SK-N-SH (cell line): ENCODE measurements around the gene LCP2. TPM values are rescaled to one million over a fixed set of nuclear protein-coding genes. Genes with fewer than 3 reads are reported as not detected.
"Not testable (repeated sequence)": the region's sequence is repeated elsewhere in the genome, so short reads cannot be mapped to it uniquely, and the experiment has no call there.

Experiments
- CTCF ChIA-PET: fragments of 300-600, 350-600 bp; formaldehyde crosslinking; extraction: SDS; loops from one replicate; lab custom pipeline; 2021; lab: Yijun Ruan, JAX
- POLR2A ChIA-PET: fragments of 350-600 bp; sonication (Branson Sonifier 250); formaldehyde crosslinking; extraction: SDS; loops from one replicate; lab custom pipeline; 2020; ENCODE audit warnings: antibody characterized with exemption, inconsistent platforms; lab: Yijun Ruan, JAX
- DNase-seq: peaks from one replicate; pipeline ENCODE4 v3.0.0; 2012
- H2AFZ ChIP-seq: fragments of 200-600 bp; sonication (generic); 2 replicates; pipeline ENCODE4 v1.8.1; 2016; ENCODE audit warnings: antibody characterized with exemption, mild to moderate bottlenecking, low read depth
- H3F3A ChIP-seq: fragments of 200-600 bp; sonication (generic); replicated peaks from 2 replicates; pipeline ENCODE3; 2016; ENCODE audit warnings: antibody characterized with exemption, mild to moderate bottlenecking; ENCODE audit not compliant: insufficient read depth
- H3K27ac ChIP-seq, 2 experiments: fragments of 200-500 bp in 1 of 2; fragments of 200-600 bp in 1 of 2; sonication (Bioruptor generic) in 1 of 2; sonication (generic), shearing (Covaris generic) in 1 of 2; 2 replicates each; pipeline versions ENCODE4 v1.5.1 to v1.6.1; 2014 to 2016; ENCODE audit warnings: low read depth in 2 of 2, inconsistent platforms in 1 of 2, low read length in 1 of 2, mild to moderate bottlenecking in 1 of 2, mixed read lengths in 1 of 2
- H3K27me3 ChIP-seq: fragments of 200-600 bp; sonication (generic), shearing (Covaris generic); 2 replicates; pipeline ENCODE4 v1.6.1; 2016; ENCODE audit warnings: mixed run types; ENCODE audit not compliant: insufficient read depth
- H3K36me3 ChIP-seq, 2 experiments: fragments of 200-500 bp in 1 of 2; fragments of 200-600 bp in 1 of 2; sonication (Bioruptor generic) in 1 of 2; sonication (generic) in 1 of 2; replicated peaks in 1 of 2; 2 replicates each; pipeline versions ENCODE3 to v1.5.1; 2014 to 2016; ENCODE audit warnings: low read length in 1 of 2, mild to moderate bottlenecking in 1 of 2; ENCODE audit not compliant: insufficient read depth in 2 of 2, control insufficient read depth in 1 of 2
- H3K4me1 ChIP-seq, 2 experiments: fragments of 200-500 bp in 1 of 2; fragments of 200-600 bp in 1 of 2; sonication (Bioruptor generic) in 1 of 2; sonication (generic), shearing (Covaris generic) in 1 of 2; 2 replicates each; pipeline versions ENCODE4 v1.5.1 to v1.6.1; 2014 to 2016; ENCODE audit warnings: low read depth in 1 of 2, low read length in 1 of 2, mixed run types in 1 of 2; ENCODE audit not compliant: insufficient read depth in 2 of 2, control insufficient read depth in 1 of 2
- H3K4me2 ChIP-seq: fragments of 200-600 bp; sonication (generic), shearing (Covaris generic); 2 replicates; pipeline ENCODE4 v1.6.1; 2017; ENCODE audit warnings: mixed run types
- H3K4me3 ChIP-seq, 2 experiments: fragments of 200-500 bp in 1 of 2; fragments of 200-600 bp in 1 of 2; sonication (Bioruptor generic) in 1 of 2; sonication (generic), shearing (Covaris generic) in 1 of 2; 2 replicates each; pipeline versions ENCODE4 v1.5.1 to v1.8.1; 2014 to 2016; ENCODE audit warnings: low read depth in 2 of 2, inconsistent platforms in 1 of 2, low read length in 1 of 2, mild to moderate bottlenecking in 1 of 2, mixed read lengths in 1 of 2, moderate library complexity in 1 of 2
- H3K79me2 ChIP-seq: fragments of 200-600 bp; sonication (generic); 2 replicates; pipeline ENCODE4 v1.8.1; 2017; ENCODE audit warnings: mild to moderate bottlenecking; ENCODE audit not compliant: insufficient read depth
- H3K9ac ChIP-seq: fragments of 200-600 bp; sonication (generic); 2 replicates; pipeline ENCODE4 v1.6.1; 2017; ENCODE audit warnings: mixed run types
- H3K9me2 ChIP-seq: fragments of 200-600 bp; sonication (generic); 2 replicates; pipeline ENCODE4 v1.6.1; 2017; ENCODE audit warnings: mixed run types
- H3K9me3 ChIP-seq: fragments of 200-600 bp; sonication (generic); 2 replicates; pipeline ENCODE4 v1.6.1; 2017; ENCODE audit warnings: mixed run types, mild to moderate bottlenecking, moderate library complexity
- H4K20me1 ChIP-seq: fragments of 200-600 bp; sonication (generic); 2 replicates; pipeline ENCODE4 v1.6.1; 2017; ENCODE audit warnings: mild to moderate bottlenecking, mixed run types; ENCODE audit not compliant: insufficient read depth
- ELF1 ChIP-seq: IDR thresholded peaks from 2 replicates; pipeline ENCODE4 v1.4.0; 2012
- EZH2phosphoT487 ChIP-seq: fragments of 200-600 bp; sonication (generic); IDR thresholded peaks from 2 replicates; pipeline ENCODE4 v1.6.1; 2017; ENCODE audit warnings: low read depth, mixed run types, mild to moderate bottlenecking, antibody characterized with exemption, moderate library complexity, borderline replicate concordance
- GABPA ChIP-seq: IDR thresholded peaks from 2 replicates; pipeline ENCODE4 v1.4.0; 2012; ENCODE audit warnings: low read depth, mild to moderate bottlenecking
- MXI1 ChIP-seq: IDR thresholded peaks from 2 replicates; pipeline ENCODE4 v1.6.1; 2012; ENCODE audit warnings: mild to moderate bottlenecking, low read depth, low read length, improper control_type of control experiment
- PBX3 ChIP-seq: IDR thresholded peaks from 2 replicates; pipeline ENCODE4; 2012
- REST ChIP-seq: IDR thresholded peaks from 2 replicates; pipeline ENCODE4 v1.6.1; 2012; ENCODE audit warnings: mild to moderate bottlenecking, low read depth, low read length, moderate library complexity
- RXRA ChIP-seq: IDR thresholded peaks from 2 replicates; pipeline ENCODE4 v1.4.0; 2012; ENCODE audit warnings: low read depth, mild to moderate bottlenecking, borderline replicate concordance
- SIN3A ChIP-seq: IDR thresholded peaks from 2 replicates; pipeline ENCODE4 v1.6.1; 2012; ENCODE audit warnings: low read depth, mild to moderate bottlenecking, low read length, moderate library complexity, borderline replicate concordance
- TCF12 ChIP-seq: IDR thresholded peaks from 2 replicates; pipeline ENCODE4 v1.4.0; 2012
- TEAD4 ChIP-seq: IDR thresholded peaks from 2 replicates; pipeline ENCODE4 v1.4.0; 2012; ENCODE audit warnings: mild to moderate bottlenecking, borderline replicate concordance; ENCODE audit not compliant: insufficient read depth
- WGBS: methylation state at CpG from one replicate; pipeline ENCODE4 v1.1.6; 2017; ENCODE audit warnings: low lambda C conversion rate; 5-methylcytosine and 5-hydroxymethylcytosine counted together
- polyA plus RNA-seq, 3 experiments: library from polyadenylated mRNA; depleted of rRNA; stranded (reverse); fragments of >200 nt; gene quantifications; 2 replicates each; pipeline ENCODE4 v1.2.3, GENCODE V29; 2012

The LCP2 gene
- polyA plus RNA-seq, 1 of the 3 experiments (the other 2 are of a cell fraction): not detected

GRCh38 chr5:170250810-170251317 lies 46.7 kb downstream of the LCP2 start:
- H3K4me1 ChIP-seq: peaks cover 0 to 10% of the 10 kb centered on the region in 2 experiments; a peak in 2 of 4 replicates
- no peak overlapping the region for H3K27ac ChIP-seq
- no peaks in the 10 kb centered on the region for H3K9me3 ChIP-seq
- ChIA-PET POLR2A (no interaction called here), CTCF (interaction anchor here (2.3 to 2.8 kb wide), 2 partner anchors 17 to 171 kb away, joined by 12 to 16 read pairs; no protein-coding TSS in a partner anchor)
- H3F3A ChIP-seq: no peaks in the 10 kb centered on the region
- H3K9me2 ChIP-seq: no peaks in the 10 kb centered on the region
- no peaks in the 10 kb centered on the region for H3K79me2 ChIP-seq
- H3K36me3 ChIP-seq: no peaks in the 10 kb centered on the region
- H3K4me2 ChIP-seq: no peak overlapping the region
- no peaks in the 10 kb centered on the region for H4K20me1 ChIP-seq
- DNase-seq: no peak
- WGBS: 6% methylated on average over 3 of the region's 3 CpGs
- no peak for TF ChIP-seq MXI1
- no peak for TF ChIP-seq PBX3
- no peak for TF ChIP-seq REST
- peaks cover 10% of the 10 kb centered on the region; the same call in 1 of the 2 replicates for H3K27me3 ChIP-seq
- H3K9ac ChIP-seq: no peak overlapping the region
- no peak overlapping the region for H2AFZ ChIP-seq
- H3K4me3 ChIP-seq: no peak overlapping the region

GRCh38 chr5:170249355-170249754 lies 48.2 kb downstream of the LCP2 start:
- 51% methylated on average over 4 of the region's 4 CpGs for WGBS
- peaks cover 5% of the 10 kb centered on the region; the same call in 1 of the 2 replicates for H3K27me3 ChIP-seq
- H3K4me1 ChIP-seq: peaks cover 0 to 10% of the 10 kb centered on the region in 2 experiments; a peak in 2 of 4 replicates
- no peaks in the 10 kb centered on the region for H4K20me1 ChIP-seq
- no peaks in the 10 kb centered on the region for H3K36me3 ChIP-seq
- H2AFZ ChIP-seq: no peak overlapping the region
- no peak overlapping the region for H3K4me3 ChIP-seq
- ChIA-PET POLR2A (no interaction called here), CTCF (interaction anchor here (1.0 kb wide), 1 partner anchor 24 kb away, joined by 3 read pairs; no protein-coding TSS in a partner anchor)
- H3K9me3 ChIP-seq: no peaks in the 10 kb centered on the region
- no peak for DNase-seq
- no peaks in the 10 kb centered on the region for H3F3A ChIP-seq
- H3K9me2 ChIP-seq: no peaks in the 10 kb centered on the region
- no peaks in the 10 kb centered on the region for H3K79me2 ChIP-seq
- no peak overlapping the region for H3K9ac ChIP-seq
- no peak overlapping the region for H3K4me2 ChIP-seq
- TF ChIP-seq TEAD4: no peak
- no peak for TF ChIP-seq TCF12
- no peak for TF ChIP-seq EZH2phosphoT487
- no peak for TF ChIP-seq RXRA
- TF ChIP-seq ELF1: no peak
- no peak for TF ChIP-seq GABPA
- TF ChIP-seq SIN3A: no peak
- H3K27ac ChIP-seq: no peak overlapping the region

GRCh38 chr5:170248931-170249227 lies 48.7 kb downstream of the LCP2 start:
- H3K79me2 ChIP-seq, H3K27ac ChIP-seq, H3K9me3 ChIP-seq, H4K20me1 ChIP-seq, H3K4me3 ChIP-seq, H2AFZ ChIP-seq, CTCF ChIA-PET, H3K27me3 ChIP-seq, H3K4me2 ChIP-seq, H3K36me3 ChIP-seq, H3K9me2 ChIP-seq, POLR2A ChIA-PET, H3K9ac ChIP-seq, DNase-seq, H3K4me1 ChIP-seq, H3F3A ChIP-seq: not testable (repeated sequence)
- 70% methylated on average over 4 of the region's 4 CpGs for WGBS
